ENCODE data around the gene NPR1. TPM values are rescaled to one million over a fixed set of nuclear protein-coding genes. Genes with fewer than 3 reads are reported as not detected.

The NPR1 gene
- total RNA-seq = 0.57 and 1.5 TPM in 2 replicates

GRCh38 chr1:153678519-153679336, at the start of gene NPR1:
NPR1 (plus strand) TSS chr1:153678688; CDS start chr1:153679109, 421 bp downstream.

GRCh38 chr1:153633754-153634665, 44.5 kb upstream of the NPR1 start, which contains the start of gene CHTOP:
CHTOP (plus strand) TSS chr1:153634066; CDS start chr1:153636589, 2,523 bp downstream.

GRCh38 chr1:153658400-153659174, 19.9 kb upstream of the NPR1 start, which contains the start of gene SNAPIN:
SNAPIN (plus strand) TSS chr1:153658703; CDS start chr1:153658744, 41 bp downstream.

GRCh38 chr1:153670859-153671627, 7.4 kb upstream of the NPR1 start, which contains the start of gene ILF2:
ILF2 (minus strand) TSS chr1:153670993; CDS start chr1:153670922, 71 bp downstream.

GRCh38 chr1:153727463-153728304, 49.2 kb downstream of the NPR1 start, which contains the start of gene INTS3:
INTS3 (plus strand) TSS chr1:153728050; CDS start chr1:153728635, 585 bp downstream.

Other genes starting within 250 kb of the NPR1 start
- gene S100A7, start 218.0 kb upstream of the NPR1 start, total RNA-seq = not detected in 2 replicates
- 1,840 and 3,415 TPM in 2 replicates for gene S100A6, start 142.7 kb upstream of the NPR1 start, total RNA-seq
- gene S100A5, start 137.8 kb upstream of the NPR1 start, total RNA-seq = 1.1 TPM in 1 of 2 replicates, not detected in the other
- 191 and 237 TPM in 2 replicates for gene S100A4, start 132.9 kb upstream of the NPR1 start, total RNA-seq
- gene S100A3, start 129.4 kb upstream of the NPR1 start, total RNA-seq = 8.2 and 10.4 TPM in 2 replicates
- gene S100A2, start 112.8 kb upstream of the NPR1 start, total RNA-seq = 1.8 and 2.6 TPM in 2 replicates
- 84.3 and 106 TPM in 2 replicates for gene S100A16, start 65.6 kb upstream of the NPR1 start, total RNA-seq
- gene S100A14, start 62.4 kb upstream of the NPR1 start, total RNA-seq = 0.18 and 0.28 TPM in 2 replicates
- gene S100A13, start 51.2 kb upstream of the NPR1 start, total RNA-seq = 132 and 199 TPM in 2 replicates
- gene S100A1, start 50.3 kb upstream of the NPR1 start, total RNA-seq = not detected in 2 replicates
- gene CHTOP, start 44.6 kb upstream of the NPR1 start, total RNA-seq = 21.5 and 24.2 TPM in 2 replicates
- 51.9 and 63.6 TPM in 2 replicates for gene SNAPIN, start 20.0 kb upstream of the NPR1 start, total RNA-seq
- gene ILF2, start 7.7 kb upstream of the NPR1 start, total RNA-seq = 145 and 148 TPM in 2 replicates
- 18.3 and 24.3 TPM in 2 replicates for gene INTS3, start 49.4 kb downstream of the NPR1 start, total RNA-seq
- gene SLC27A3, start 96.7 kb downstream of the NPR1 start, total RNA-seq = 9.8 and 16.3 TPM in 2 replicates
- 2.0 and 2.5 TPM in 2 replicates for gene GATAD2B, start 244.3 kb downstream of the NPR1 start, total RNA-seq